ENCODE data around the gene GHRHR. TPM values are rescaled to one million over a fixed set of nuclear protein-coding genes. Genes with fewer than 3 reads are reported as not detected.

GHRHR gene
- total RNA-seq, 4 donors from 2014 or later = not detected

GRCh38 chr7:30916767-30917166, 47.0 kb upstream of the GHRHR start:
- no peak for TF ChIP-seq POLR2A (IDR thresholded peaks at IDR 0.05)
- TF ChIP-seq, protein P1, sequence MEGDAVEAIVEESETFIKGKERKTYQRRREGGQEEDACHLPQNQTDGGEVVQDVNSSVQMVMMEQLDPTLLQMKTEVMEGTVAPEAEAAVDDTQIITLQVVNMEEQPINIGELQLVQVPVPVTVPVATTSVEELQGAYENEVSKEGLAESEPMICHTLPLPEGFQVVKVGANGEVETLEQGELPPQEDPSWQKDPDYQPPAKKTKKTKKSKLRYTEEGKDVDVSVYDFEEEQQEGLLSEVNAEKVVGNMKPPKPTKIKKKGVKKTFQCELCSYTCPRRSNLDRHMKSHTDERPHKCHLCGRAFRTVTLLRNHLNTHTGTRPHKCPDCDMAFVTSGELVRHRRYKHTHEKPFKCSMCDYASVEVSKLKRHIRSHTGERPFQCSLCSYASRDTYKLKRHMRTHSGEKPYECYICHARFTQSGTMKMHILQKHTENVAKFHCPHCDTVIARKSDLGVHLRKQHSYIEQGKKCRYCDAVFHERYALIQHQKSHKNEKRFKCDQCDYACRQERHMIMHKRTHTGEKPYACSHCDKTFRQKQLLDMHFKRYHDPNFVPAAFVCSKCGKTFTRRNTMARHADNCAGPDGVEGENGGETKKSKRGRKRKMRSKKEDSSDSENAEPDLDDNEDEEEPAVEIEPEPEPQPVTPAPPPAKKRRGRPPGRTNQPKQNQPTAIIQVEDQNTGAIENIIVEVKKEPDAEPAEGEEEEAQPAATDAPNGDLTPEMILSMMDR (IDR thresholded peaks at IDR 0.05) = no peak
- DNase-seq = no peak
- H3K9me3 ChIP-seq = no peaks in the 10 kb centered on the region
- H3K27me3 ChIP-seq = no peaks in the 10 kb centered on the region
- H3K36me3 ChIP-seq = no peaks in the 10 kb centered on the region
- no peak overlapping the region for H3K4me3 ChIP-seq
- intact Hi-C loops (cut with DNase I; ENCODE audit: low total_unique reads) = no loop called here
- peak overlapping the region in 1 of 2 donors; percentile 68 for H3K27ac ChIP-seq
- H3K4me1 ChIP-seq = peaks cover 0 to 6% of the 10 kb centered on the region in 2 donors

DNA sequence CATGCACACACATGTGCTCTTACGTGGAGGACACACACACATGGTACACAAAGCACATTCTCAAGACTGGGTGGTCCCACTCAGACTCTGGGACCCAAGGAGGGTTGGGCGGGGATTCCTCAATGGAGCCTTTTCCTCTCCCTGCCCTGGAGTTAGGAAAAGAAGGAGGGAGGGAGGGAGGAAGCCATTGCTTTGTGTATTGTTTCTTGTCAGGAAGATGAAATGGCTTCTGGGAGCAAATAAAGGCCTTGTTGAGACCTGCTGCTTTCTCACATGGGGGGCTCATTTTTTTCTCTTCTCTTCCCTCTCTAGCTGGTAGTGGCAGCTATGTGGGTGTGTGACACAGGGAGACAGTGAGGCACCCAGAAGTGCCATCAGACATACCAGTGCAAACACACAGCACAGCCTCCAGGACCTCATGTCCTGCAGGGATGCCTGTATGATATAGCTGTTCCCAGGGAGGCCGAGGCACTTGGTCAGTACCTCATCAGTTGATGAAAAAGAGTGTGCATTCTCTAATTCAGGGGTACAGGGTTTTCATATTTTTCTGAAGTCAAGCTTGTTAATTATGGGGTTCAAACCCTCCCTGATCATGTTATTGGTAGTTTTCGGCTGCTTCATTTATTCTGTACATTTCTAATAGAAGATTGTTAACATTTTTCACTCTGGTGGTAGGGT, 46.4 kb upstream of the GHRHR start:
- Histone ChIP-seq H3K36me3 (no peaks in the 10 kb centered on the region), H3K4me3 (no peak overlapping the region), H3K4me1 (peaks cover 0 to 6% of the 10 kb centered on the region in 2 donors), H3K9me3 (no peaks in the 10 kb centered on the region), H3K27ac (no peak overlapping the region), H3K27me3 (no peaks in the 10 kb centered on the region)
- intact Hi-C loops (cut with DNase I; ENCODE audit: low total_unique reads) = no loop called here
- no peak for DNase-seq
- TF ChIP-seq, protein P1 (IDR thresholded peaks at IDR 0.05) = no peak
- no peak for TF ChIP-seq POLR2A (IDR thresholded peaks at IDR 0.05)

DNA sequence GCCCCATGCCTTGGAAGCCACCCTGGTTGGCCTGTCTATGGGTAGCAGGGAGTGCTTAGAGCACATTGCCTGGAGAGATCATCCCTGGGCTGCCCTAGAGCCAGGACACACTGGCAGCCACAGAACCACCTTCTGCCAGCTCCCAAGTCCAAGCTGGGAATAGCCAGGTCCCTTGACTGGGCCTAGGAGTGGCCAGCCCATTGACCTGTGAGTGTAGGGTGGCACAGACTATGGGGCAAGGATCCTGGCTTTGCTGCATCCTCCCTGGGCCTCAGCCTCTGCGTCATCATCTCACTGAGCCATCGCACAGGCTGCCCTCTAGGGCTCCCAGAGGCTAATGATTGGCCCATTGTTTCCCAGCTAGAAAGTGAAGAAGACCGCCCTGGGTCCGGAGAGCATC, 45.1 kb upstream of the GHRHR start:
- no peaks in the 10 kb centered on the region for H3K9me3 ChIP-seq
- no peaks in the 10 kb centered on the region for H3K36me3 ChIP-seq
- intact Hi-C loops (cut with DNase I; ENCODE audit: low total_unique reads) = no loop called here
- H3K27me3 ChIP-seq = no peaks in the 10 kb centered on the region
- H3K27ac ChIP-seq = peak overlapping the region; percentile 12 to 18
- peaks cover 0 to 6% of the 10 kb centered on the region in 2 donors for H3K4me1 ChIP-seq
- H3K4me3 ChIP-seq = no peak overlapping the region
- DNase-seq = no peak
- TF ChIP-seq POLR2A (IDR thresholded peaks at IDR 0.05) = no peak
- TF ChIP-seq, protein P1 (IDR thresholded peaks at IDR 0.05) = no peak

GRCh38 chr7:30920021-30920583, 43.7 kb upstream of the GHRHR start:
- DNase-seq = peak; percentile 8 to 11
- peak overlapping the region; percentile 33 to 41 for H3K27ac ChIP-seq
- peaks cover 0 to 6% of the 10 kb centered on the region in 2 donors for H3K4me1 ChIP-seq
- H3K9me3 ChIP-seq = no peaks in the 10 kb centered on the region
- no peaks in the 10 kb centered on the region for H3K27me3 ChIP-seq
- no peaks in the 10 kb centered on the region for H3K36me3 ChIP-seq
- intact Hi-C loops (cut with DNase I; ENCODE audit: low total_unique reads) = no loop called here
- TF ChIP-seq POLR2A (IDR thresholded peaks at IDR 0.05) = no peak
- TF ChIP-seq, protein P1 (IDR thresholded peaks at IDR 0.05) = no peak
- H3K4me3 ChIP-seq = no peak overlapping the region

Measured in uterus (tissue), 4 donors.